Muscle layer of colon (tissue), 2 donors: ENCODE measurements around the gene DDX27.

Experiments
- H3K27ac ChIP-seq: one replicate; pipeline ENCODE4 v1.7.0; 2013; ENCODE audit warnings: low read depth, mild to moderate bottlenecking, low read length, moderate library complexity
- H3K27me3 ChIP-seq, 2 donors: one replicate each; pipeline ENCODE4 v1.7.0; 2013; ENCODE audit warnings: low read length in 2 of 2, mild to moderate bottlenecking in 2 of 2; ENCODE audit not compliant: insufficient read depth in 2 of 2, control insufficient read depth in 1 of 2
- H3K36me3 ChIP-seq: one replicate; pipeline ENCODE4 v1.7.0; 2013; ENCODE audit warnings: mild to moderate bottlenecking, low read length; ENCODE audit not compliant: insufficient read depth
- H3K4me1 ChIP-seq: one replicate; pipeline ENCODE4 v1.7.0; 2013; ENCODE audit warnings: mild to moderate bottlenecking, low read length; ENCODE audit not compliant: insufficient read depth
- H3K4me3 ChIP-seq, 2 donors: one replicate each; pipeline ENCODE4 v1.7.0; 2013; ENCODE audit warnings: low read length in 2 of 2, low read depth in 1 of 2, mild to moderate bottlenecking in 1 of 2, moderate library complexity in 1 of 2
- H3K9ac ChIP-seq: one replicate; pipeline ENCODE4 v1.7.0; 2013; ENCODE audit warnings: low read length
- H3K9me3 ChIP-seq: one replicate; pipeline ENCODE4 v1.7.0; 2013; ENCODE audit warnings: mild to moderate bottlenecking, low read length
- donor health status: abdominal sarcoma.
- donor health status: Adenocarcinoma of cecum.

DDX27 gene

GRCh38 chr20:49281059-49281912, 62.1 kb downstream of the DDX27 start:
- peaks cover 66% of the 10 kb centered on the region for H3K36me3 ChIP-seq
- H3K27ac ChIP-seq, result no peak overlapping the region
- H3K4me1 ChIP-seq, result peaks cover 43% of the 10 kb centered on the region

GRCh38 chr20:49281913-49282467, 62.8 kb downstream of the DDX27 start:
- no peak overlapping the region for H3K4me3 ChIP-seq
- no peak overlapping the region for H3K27ac ChIP-seq
- H3K27me3 ChIP-seq, result no peaks in the 10 kb centered on the region
- peaks cover 73% of the 10 kb centered on the region for H3K36me3 ChIP-seq
- H3K9ac ChIP-seq, result no peak overlapping the region
- peaks cover 22% of the 10 kb centered on the region for H3K9me3 ChIP-seq
- peaks cover 36% of the 10 kb centered on the region for H3K4me1 ChIP-seq

More at GRCh38 chr20:49281059-49281912, 62.1 kb downstream of the DDX27 start:
- Histone ChIP-seq H3K27me3 (no peaks in the 10 kb centered on the region), H3K4me3 (peak overlapping the region in 1 of 2 donors; percentile 94), H3K9me3 (peaks cover 15% of the 10 kb centered on the region), H3K9ac (no peak overlapping the region)

GRCh38 chr20:49282584-49283171, 63.5 kb downstream of the DDX27 start:
- H3K9ac ChIP-seq, result no peak overlapping the region
- peaks cover 80% of the 10 kb centered on the region for H3K36me3 ChIP-seq
- H3K27me3 ChIP-seq, result no peaks in the 10 kb centered on the region
- H3K4me3 ChIP-seq, result peak overlapping the region in 1 of 2 donors; percentile 0
- H3K4me1 ChIP-seq, result peaks cover 36% of the 10 kb centered on the region
- no peak overlapping the region for H3K27ac ChIP-seq
- H3K9me3 ChIP-seq, result peaks cover 24% of the 10 kb centered on the region

- Histone ChIP-seq H3K4me1 (peaks cover 36% of the 10 kb centered on the region), H3K9ac (no peak overlapping the region), H3K9me3 (peaks cover 24% of the 10 kb centered on the region), H3K27me3 (no peaks in the 10 kb centered on the region), H3K27ac (no peak overlapping the region), H3K4me3 (peak overlapping the region in 1 of 2 donors; percentile 0), H3K36me3 (peaks cover 86% of the 10 kb centered on the region)
Measured at GRCh38 chr20:49283176-49283702, 64.0 kb downstream of the DDX27 start.

GRCh38 chr20:49283703-49284625, 64.7 kb downstream of the DDX27 start:
- H3K36me3 ChIP-seq, result peaks cover 93% of the 10 kb centered on the region
- H3K4me3 ChIP-seq, result no peak overlapping the region
- H3K27me3 ChIP-seq, result no peaks in the 10 kb centered on the region
- peaks cover 24% of the 10 kb centered on the region for H3K9me3 ChIP-seq
- no peak overlapping the region for H3K9ac ChIP-seq
- H3K4me1 ChIP-seq, result peaks cover 36% of the 10 kb centered on the region
- no peak overlapping the region for H3K27ac ChIP-seq

GRCh38 chr20:49284818-49285217, 65.6 kb downstream of the DDX27 start:
- peaks cover 96% of the 10 kb centered on the region for H3K36me3 ChIP-seq
- H3K9me3 ChIP-seq, result peaks cover 24% of the 10 kb centered on the region
- peaks cover 28% of the 10 kb centered on the region for H3K4me1 ChIP-seq
- no peak overlapping the region for H3K9ac ChIP-seq
- no peak overlapping the region for H3K4me3 ChIP-seq
- no peak overlapping the region for H3K27ac ChIP-seq
- no peaks in the 10 kb centered on the region for H3K27me3 ChIP-seq

- Histone ChIP-seq H3K4me1 (peaks cover 23% of the 10 kb centered on the region), H3K9ac (no peak overlapping the region), H3K4me3 (no peak overlapping the region), H3K27me3 (no peaks in the 10 kb centered on the region), H3K9me3 (peaks cover 24% of the 10 kb centered on the region), H3K27ac (no peak overlapping the region), H3K36me3 (peaks cover 96% of the 10 kb centered on the region)
Measured at GRCh38 chr20:49285233-49285668, 66.0 kb downstream of the DDX27 start.

- H3K27ac ChIP-seq, result no peak overlapping the region
- H3K36me3 ChIP-seq, result peaks cover 96% of the 10 kb centered on the region
- peaks cover 19% of the 10 kb centered on the region for H3K9me3 ChIP-seq
- no peak overlapping the region for H3K4me3 ChIP-seq
- H3K4me1 ChIP-seq, result peaks cover 16% of the 10 kb centered on the region
- H3K27me3 ChIP-seq, result no peaks in the 10 kb centered on the region
- H3K9ac ChIP-seq, result no peak overlapping the region
Measured at GRCh38 chr20:49285813-49286494, 66.7 kb downstream of the DDX27 start.

GRCh38 chr20:49286689-49287551, 67.7 kb downstream of the DDX27 start:
- Histone ChIP-seq H3K36me3 (peaks cover 92% of the 10 kb centered on the region), H3K4me1 (peaks cover 8% of the 10 kb centered on the region), H3K9me3 (peaks cover 16% of the 10 kb centered on the region), H3K27me3 (no peaks in the 10 kb centered on the region), H3K4me3 (no peak overlapping the region), H3K9ac (no peak overlapping the region), H3K27ac (no peak overlapping the region)
